ENCODE measurements around the gene RAPGEF1.
A peak's percentile ranks its signal among the peaks of the same experiment; 100 is the strongest.

Gene RAPGEF1

GRCh38 chr9:131545786-131546335 lies 194.0 kb downstream of the RAPGEF1 start:
- no peak for DNase-seq

- no peak for DNase-seq
Measured at GRCh38 chr9:131545003-131545785, 194.7 kb downstream of the RAPGEF1 start, which contains the start of gene PRRT1B. TSS of gene PRRT1B (plus strand) at chr9:131545523. CDS start at chr9:131545616, 93 bp downstream.

- no peak for DNase-seq
Measured at GRCh38 chr9:131543141-131543540, 196.7 kb downstream of the RAPGEF1 start.

- DNase-seq: peak; percentile 37
Measured at GRCh38 chr9:131539223-131539923, 200.5 kb downstream of the RAPGEF1 start.

- DNase-seq: no peak
Measured at GRCh38 chr9:131537946-131538345, 201.9 kb downstream of the RAPGEF1 start.

- peak; percentile 44 for DNase-seq
Measured at GRCh38 chr9:131534721-131535237, 205.1 kb downstream of the RAPGEF1 start.

- DNase-seq: peak; percentile 67
Measured at GRCh38 chr9:131530920-131531832, 208.7 kb downstream of the RAPGEF1 start, which contains the start of gene UCK1. TSS of gene UCK1 (minus strand) at chr9:131531263. CDS start at chr9:131531174, 89 bp downstream.

- DNase-seq: no peak
Measured at GRCh38 chr9:131530546-131530919, 209.3 kb downstream of the RAPGEF1 start.

GRCh38 chr9:131529597-131530545 lies 210.0 kb downstream of the RAPGEF1 start:
- DNase-seq: no peak

- no peak for DNase-seq
Measured at GRCh38 chr9:131528886-131529505, 210.9 kb downstream of the RAPGEF1 start.

- DNase-seq: no peak
Measured at GRCh38 chr9:131528186-131528585, 211.7 kb downstream of the RAPGEF1 start.

Measured in activated gamma-delta T cell treated with Interleukin-2 at 50 U/mL for 16 hours (primary cell).